Naive thymus-derived CD8-positive, alpha-beta T cell (primary cell): ENCODE measurements around the gene IL1R1. TPM values are rescaled to one million over a fixed set of nuclear protein-coding genes. Genes with fewer than 3 reads are reported as not detected.
"Not testable (repeated sequence)": the region's sequence is repeated elsewhere in the genome, so short reads cannot be mapped to it uniquely, and the experiment has no call there.

Source experiments
- ATAC-seq, 2 donors: fragments of 150-1000 bp; cut with Tn5 transposase in 1 of 2; sonication (Bioruptor Pico), chemical (Tn5 transposase) in 1 of 2; 1 replicate in 1 of 2; 2 replicates in 1 of 2; pipeline ENCODE4 v1.10.0; 2021; ENCODE audit warnings: mild to moderate bottlenecking in 2 of 2, moderate library complexity in 2 of 2
- POLR2A ChIA-PET: fragments of 350-600 bp; sonication (Branson Sonifier 250); formaldehyde crosslinking; loops from one replicate; lab custom pipeline; 2021; ENCODE audit warnings: antibody characterized with exemption; lab: Charles Lee
- DNase-seq, 10 donors: peaks; one replicate each; pipeline versions ENCODE4 v3.0.0 to v3.0.0-alpha.2; 2020 to 2022
- H3K27ac Mint-ChIP-seq, 10 donors: one replicate each; pipeline ENCODE4 v1.8.0; 2020 to 2022; ENCODE audit warnings: mild to moderate bottlenecking in 10 of 10, mixed read lengths in 10 of 10, moderate library complexity in 4 of 10, inconsistent platforms in 1 of 10
- H3K27me3 Mint-ChIP-seq, 5 donors: one replicate each; pipeline ENCODE4 v1.8.0; 2021 to 2022; ENCODE audit warnings: mixed read lengths in 5 of 5
- H3K36me3 Mint-ChIP-seq, 3 donors: one replicate each; pipeline ENCODE4 v1.8.0; 2020 to 2022; ENCODE audit warnings: mixed read lengths in 3 of 3, mild to moderate bottlenecking in 2 of 3, inconsistent platforms in 1 of 3
- H3K4me1 Mint-ChIP-seq, 4 donors: one replicate each; pipeline ENCODE4 v1.8.0; 2021 to 2022; ENCODE audit warnings: mixed read lengths in 4 of 4
- H3K4me3 Mint-ChIP-seq, 10 donors: one replicate each; pipeline ENCODE4 v1.8.0; 2020 to 2022; ENCODE audit warnings: mild to moderate bottlenecking in 10 of 10, mixed read lengths in 10 of 10, moderate library complexity in 6 of 10, inconsistent platforms in 1 of 10
- H3K9me3 Mint-ChIP-seq, 9 donors: one replicate each; pipeline ENCODE4 v1.8.0; 2020 to 2022; ENCODE audit warnings: mixed read lengths in 9 of 9, mild to moderate bottlenecking in 3 of 9, inconsistent platforms in 1 of 9, moderate library complexity in 1 of 9
- polyA plus RNA-seq, 3 donors: library from polyadenylated mRNA; unstranded; fragments of 300-500 nt; fragmentation: Illumina TruSeq; gene quantifications; one replicate each; pipeline ENCODE4 v1.2.3, GENCODE V29; 2021
- total RNA-seq, 8 experiments: library from RNA in 2 of 8; stranded (reverse) in 2 of 8; gene quantifications; one replicate each; pipeline ENCODE4 v1.2.3 and lab custom pipeline; 2021 to 2026

The IL1R1 gene, protein sequence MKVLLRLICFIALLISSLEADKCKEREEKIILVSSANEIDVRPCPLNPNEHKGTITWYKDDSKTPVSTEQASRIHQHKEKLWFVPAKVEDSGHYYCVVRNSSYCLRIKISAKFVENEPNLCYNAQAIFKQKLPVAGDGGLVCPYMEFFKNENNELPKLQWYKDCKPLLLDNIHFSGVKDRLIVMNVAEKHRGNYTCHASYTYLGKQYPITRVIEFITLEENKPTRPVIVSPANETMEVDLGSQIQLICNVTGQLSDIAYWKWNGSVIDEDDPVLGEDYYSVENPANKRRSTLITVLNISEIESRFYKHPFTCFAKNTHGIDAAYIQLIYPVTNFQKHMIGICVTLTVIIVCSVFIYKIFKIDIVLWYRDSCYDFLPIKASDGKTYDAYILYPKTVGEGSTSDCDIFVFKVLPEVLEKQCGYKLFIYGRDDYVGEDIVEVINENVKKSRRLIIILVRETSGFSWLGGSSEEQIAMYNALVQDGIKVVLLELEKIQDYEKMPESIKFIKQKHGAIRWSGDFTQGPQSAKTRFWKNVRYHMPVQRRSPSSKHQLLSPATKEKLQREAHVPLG
- total RNA-seq (under 1 TPM in 1 of 2 experiments, not detected in 1; 0.29 TPM), polyA plus RNA-seq (not detected), total RNA-seq (lab: John Stamatoyannopoulos, UW) (0 to 9.3 (median 0.04) reads per million in 6 experiments)

DNA sequence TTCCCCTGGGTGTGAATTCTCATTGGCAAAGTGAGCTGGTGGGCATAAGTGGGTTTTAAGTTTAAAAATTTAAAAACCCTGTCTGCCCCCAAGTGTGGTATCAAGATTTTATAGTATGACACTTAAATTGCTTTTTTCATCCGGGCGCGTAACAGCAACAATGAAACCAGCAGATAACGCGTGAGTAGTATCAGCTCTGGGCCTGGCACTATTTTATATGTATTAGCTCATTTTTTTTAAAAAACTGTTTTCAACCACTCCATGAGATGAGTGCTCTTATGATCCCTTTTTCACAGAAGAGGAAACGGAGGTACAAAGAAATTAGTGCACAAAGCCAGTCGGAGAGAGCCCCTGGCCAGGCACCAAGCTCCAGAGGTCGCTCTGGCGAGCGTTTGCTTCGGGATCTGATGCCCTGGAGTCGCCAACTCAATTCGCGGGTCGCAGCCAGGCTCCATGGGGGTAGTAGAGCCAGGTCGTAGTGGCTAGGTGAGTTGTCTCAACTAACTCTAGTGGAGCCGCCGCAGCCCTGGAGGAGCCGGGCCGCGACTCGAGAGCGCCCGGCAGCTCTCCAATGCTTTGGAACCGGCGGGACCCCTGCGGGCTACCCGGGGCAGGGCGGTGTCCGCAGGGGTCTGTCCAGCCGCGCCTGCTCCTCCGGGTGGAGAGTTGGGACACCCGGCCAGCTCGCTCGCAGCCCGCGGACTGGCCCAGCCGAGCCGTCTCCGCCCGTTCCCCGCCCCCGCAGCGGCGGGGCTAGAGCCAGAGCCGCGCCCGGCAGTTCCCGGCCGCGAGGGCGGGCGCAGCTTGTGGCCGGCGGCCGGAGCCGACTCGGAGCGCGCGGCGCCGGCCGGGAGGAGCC is at the start of gene IL1R1:
TSS of gene IL1R1 (plus strand) at position 777 of the 859 bp plus-strand sequence. CDS start 14,979 bp downstream, outside the sequence.
- Mint-ChIP-seq H3K36me3 (peaks cover 2 to 38% (median 15%) of the 10 kb centered on the region in 3 donors), H3K9me3 (peaks cover 0 to 47% (median 26%) of the 10 kb centered on the region in 9 donors), H3K4me1 (peaks cover 7 to 25% (median 13%) of the 10 kb centered on the region in 4 donors), H3K27ac (peak within 1 kb of the TSS in 1 of 10 donors; percentile 65), H3K27me3 (peaks cover 17 to 61% (median 39%) of the 10 kb centered on the region in 5 donors), H3K4me3 (peak within 1 kb of the TSS; percentile 12 to 77 (median 63))
- POLR2A ChIA-PET: no interaction called here
- ATAC-seq (no peak), DNase-seq (no peak)

- H3K4me3 Mint-ChIP-seq: no peak overlapping the region
- DNase-seq (no peak), ATAC-seq (no peak)
- no peak overlapping the region for H3K27ac Mint-ChIP-seq
- POLR2A ChIA-PET: no interaction called here
- H3K27me3 Mint-ChIP-seq: peaks cover 0 to 2% (median 0%) of the 10 kb centered on the region in 5 donors
- peaks cover 0 to 12% (median 10%) of the 10 kb centered on the region in 3 donors for H3K36me3 Mint-ChIP-seq
- peaks cover 6 to 29% (median 12%) of the 10 kb centered on the region in 9 donors for H3K9me3 Mint-ChIP-seq
- H3K4me1 Mint-ChIP-seq: peaks cover 0 to under 1% (median 0%) of the 10 kb centered on the region in 4 donors
Measured at GRCh38 chr2:102093662-102094061, 48.9 kb upstream of the IL1R1 start.

DNA sequence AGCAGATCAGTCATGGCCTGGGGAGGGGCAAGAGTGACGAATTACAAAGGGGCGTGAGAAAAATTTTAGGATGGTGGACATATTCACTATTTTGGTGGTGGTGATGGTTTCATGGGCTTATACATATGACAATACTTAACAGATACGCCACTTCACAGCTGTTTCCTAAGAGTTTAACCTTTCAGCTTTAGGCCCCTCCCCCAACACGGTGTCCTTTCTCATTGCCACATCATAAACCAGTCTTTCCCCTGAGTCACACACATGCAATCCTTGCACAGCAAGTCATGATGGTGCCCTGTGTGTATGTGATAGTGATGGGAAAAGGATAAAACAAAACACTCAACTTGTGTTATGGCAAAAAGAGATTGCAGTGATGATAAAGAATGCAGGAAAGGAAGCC is 47.6 kb upstream of the IL1R1 start:
- POLR2A ChIA-PET: no interaction called here
- Mint-ChIP-seq H3K9me3 (peaks cover 5 to 24% (median 11%) of the 10 kb centered on the region in 9 donors), H3K4me3 (no peak overlapping the region), H3K36me3 (peaks cover 0 to 10% (median 7%) of the 10 kb centered on the region in 3 donors), H3K27ac (no peak overlapping the region), H3K4me1 (no peaks in the 10 kb centered on the region), H3K27me3 (peaks cover 0 to 2% (median 0%) of the 10 kb centered on the region in 5 donors)
- ATAC-seq (no peak), DNase-seq (no peak)

GRCh38 chr2:102096103-102096502 is 46.4 kb upstream of the IL1R1 start:
- Mint-ChIP-seq H3K27ac (no peak overlapping the region), H3K27me3 (peaks cover 0 to 2% (median 0%) of the 10 kb centered on the region in 5 donors), H3K36me3 (peaks cover 0 to 1% (median 0%) of the 10 kb centered on the region in 3 donors), H3K4me1 (no peaks in the 10 kb centered on the region), H3K9me3 (peaks cover 0 to 12% (median 3%) of the 10 kb centered on the region in 9 donors), H3K4me3 (no peak overlapping the region)
- ATAC-seq (no peak), DNase-seq (no peak)
- POLR2A ChIA-PET: no interaction called here

DNA sequence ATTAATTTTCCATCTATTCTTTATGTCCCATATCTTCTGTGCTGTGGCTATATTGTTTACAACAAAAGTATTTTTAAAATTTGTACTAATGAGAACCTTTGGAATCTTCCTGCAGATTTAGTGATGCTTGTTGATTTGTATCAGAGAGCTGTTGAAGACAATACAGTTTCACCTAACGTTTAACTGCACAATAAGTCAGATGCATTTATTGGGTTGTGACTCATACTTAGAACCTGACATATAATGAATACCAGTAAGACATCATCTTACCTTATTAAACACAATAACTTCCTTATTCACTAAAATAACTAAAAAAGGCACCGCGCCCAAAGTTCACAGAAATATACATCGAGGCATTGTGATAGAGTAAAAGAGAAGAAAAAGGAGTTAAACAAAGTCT is 43.8 kb upstream of the IL1R1 start:
- no peaks in the 10 kb centered on the region for H3K9me3 Mint-ChIP-seq
- H3K27me3 Mint-ChIP-seq: peaks cover 0 to 11% (median 4%) of the 10 kb centered on the region in 5 donors
- no peak overlapping the region for H3K4me3 Mint-ChIP-seq
- DNase-seq (no peak), ATAC-seq (no peak)
- H3K4me1 Mint-ChIP-seq: peaks cover 0 to 3% (median under 1%) of the 10 kb centered on the region in 4 donors
- H3K27ac Mint-ChIP-seq: no peak overlapping the region
- H3K36me3 Mint-ChIP-seq: peaks cover 0 to 5% (median 0%) of the 10 kb centered on the region in 3 donors
- POLR2A ChIA-PET: no interaction called here

GRCh38 chr2:102099536-102100298 is 42.8 kb upstream of the IL1R1 start:
- ATAC-seq (no peak), DNase-seq (no peak)
- Mint-ChIP-seq H3K9me3 (no peaks in the 10 kb centered on the region), H3K27ac (no peak overlapping the region), H3K36me3 (peaks cover 0 to 5% (median 0%) of the 10 kb centered on the region in 3 donors), H3K4me1 (peaks cover 9 to 10% (median 10%) of the 10 kb centered on the region in 4 donors), H3K27me3 (peaks cover 0 to 11% (median 4%) of the 10 kb centered on the region in 5 donors), H3K4me3 (no peak overlapping the region)
- POLR2A ChIA-PET: no interaction called here

- POLR2A ChIA-PET: no interaction called here
- Mint-ChIP-seq H3K36me3 (peaks cover 0 to 5% (median 0%) of the 10 kb centered on the region in 3 donors), H3K4me1 (peaks cover 11 to 14% (median 12%) of the 10 kb centered on the region in 4 donors), H3K27ac (no peak overlapping the region), H3K9me3 (no peaks in the 10 kb centered on the region), H3K4me3 (no peak overlapping the region), H3K27me3 (peaks cover 0 to 11% (median 4%) of the 10 kb centered on the region in 5 donors)
- ATAC-seq (no peak), DNase-seq (no peak)
Measured at GRCh38 chr2:102100371-102101096, 42.0 kb upstream of the IL1R1 start.

GRCh38 chr2:102101097-102101848 is 41.3 kb upstream of the IL1R1 start:
- ATAC-seq: no peak
- H3K4me3 Mint-ChIP-seq: no peak overlapping the region
- DNase-seq: no peak
- no peaks in the 10 kb centered on the region for H3K9me3 Mint-ChIP-seq
- H3K27me3 Mint-ChIP-seq: peaks cover 0 to 11% (median 4%) of the 10 kb centered on the region in 5 donors
- H3K27ac Mint-ChIP-seq: no peak overlapping the region
- peaks cover 0 to 5% (median 0%) of the 10 kb centered on the region in 3 donors for H3K36me3 Mint-ChIP-seq
- H3K4me1 Mint-ChIP-seq: peaks cover 11 to 14% (median 12%) of the 10 kb centered on the region in 4 donors
- POLR2A ChIA-PET: no interaction called here

DNA sequence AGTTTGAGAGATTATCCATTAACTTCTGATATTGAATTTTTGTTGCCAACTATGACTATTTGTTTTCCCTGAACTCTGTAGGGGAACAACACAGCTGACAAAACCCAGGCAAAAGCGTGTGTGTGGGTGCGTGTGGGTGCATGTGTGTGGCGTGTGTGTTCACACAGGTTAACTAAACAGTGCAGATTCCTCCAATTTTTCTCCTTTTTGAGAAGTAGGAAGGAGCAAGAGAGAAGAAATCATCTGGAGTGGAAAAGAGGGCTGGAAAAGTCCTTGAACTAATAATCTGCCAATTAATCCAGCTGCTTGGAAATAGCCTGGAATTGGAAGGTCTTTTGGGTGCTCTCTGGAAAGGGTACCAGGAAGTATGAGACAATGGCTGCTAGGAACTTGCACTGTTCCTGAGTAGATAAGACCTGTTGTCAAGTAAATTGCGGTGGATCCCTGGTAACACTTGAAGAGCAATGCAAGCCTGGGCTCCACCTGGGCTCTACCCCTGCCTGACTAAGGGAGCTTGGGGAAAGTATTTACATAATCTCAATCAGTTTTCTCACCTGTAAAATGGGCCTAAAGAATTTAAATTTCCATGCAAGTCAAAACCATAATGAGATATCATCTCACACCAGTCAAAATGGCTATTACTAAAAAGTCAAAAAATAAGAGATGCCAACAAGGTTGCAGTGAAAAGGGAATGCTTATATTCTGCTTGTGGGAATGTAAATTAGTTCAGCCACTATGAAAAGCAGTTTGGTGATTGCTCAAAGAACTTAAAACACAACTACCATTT is 40.5 kb upstream of the IL1R1 start:
- DNase-seq: no peak
- POLR2A ChIA-PET: no interaction called here
- ATAC-seq: no peak
- Mint-ChIP-seq H3K9me3 (no peaks in the 10 kb centered on the region), H3K27ac (no peak overlapping the region), H3K4me1 (peaks cover 11 to 14% (median 12%) of the 10 kb centered on the region in 4 donors), H3K36me3 (peaks cover 0 to 5% (median 0%) of the 10 kb centered on the region in 3 donors), H3K27me3 (peaks cover 0 to 11% (median 4%) of the 10 kb centered on the region in 5 donors), H3K4me3 (no peak overlapping the region)

GRCh38 chr2:102102636-102102948 is 40.0 kb upstream of the IL1R1 start:
- H3K9me3 Mint-ChIP-seq, POLR2A ChIA-PET, ATAC-seq: not testable (repeated sequence)

More at GRCh38 chr2:102102636-102102948, 40.0 kb upstream of the IL1R1 start:
- H3K36me3 Mint-ChIP-seq, DNase-seq, H3K27ac Mint-ChIP-seq, H3K4me3 Mint-ChIP-seq: not testable (repeated sequence)
- peaks cover 11 to 14% (median 12%) of the 10 kb centered on the region in 4 donors for H3K4me1 Mint-ChIP-seq
- peaks cover 0 to 11% (median 4%) of the 10 kb centered on the region in 5 donors for H3K27me3 Mint-ChIP-seq
